ENCODE data around the gene CDKN2A.

CDKN2A gene

GRCh38 chr9:21985964-21986667, 8.1 kb downstream of the CDKN2A start:
- H3K27ac ChIP-seq, result no peak overlapping the region
- no peak for DNase-seq (ENCODE audit: low read depth, low spot score)

GRCh38 chr9:21984101-21984500, 10.1 kb downstream of the CDKN2A start:
- no peak for DNase-seq (ENCODE audit: low read depth, low spot score)
- H3K27ac ChIP-seq, result no peak overlapping the region

- no peak for DNase-seq (ENCODE audit: low read depth, low spot score)
- H3K27ac ChIP-seq, result no peak overlapping the region
These were observed 10.6 kb downstream of the CDKN2A start for GRCh38 chr9:21983561-21983935.

GRCh38 chr9:21982861-21983560, 11.2 kb downstream of the CDKN2A start:
- H3K27ac ChIP-seq, result no peak overlapping the region
- DNase-seq (ENCODE audit: low read depth, low spot score), result no peak

GRCh38 chr9:21982391-21982790, 11.8 kb downstream of the CDKN2A start:
- no peak for DNase-seq (ENCODE audit: low read depth, low spot score)
- no peak overlapping the region for H3K27ac ChIP-seq

GRCh38 chr9:21976334-21976875, 17.8 kb downstream of the CDKN2A start:
- DNase-seq (ENCODE audit: low read depth, low spot score), result no peak
- H3K27ac ChIP-seq, result no peak overlapping the region

GRCh38 chr9:21974722-21975409, 19.3 kb downstream of the CDKN2A start:
- H3K27ac ChIP-seq, result peak overlapping the region; percentile 22
- no peak for DNase-seq (ENCODE audit: low read depth, low spot score)

GRCh38 chr9:21974343-21974721, 19.9 kb downstream of the CDKN2A start:
- H3K27ac ChIP-seq, result no peak overlapping the region
- no peak for DNase-seq (ENCODE audit: low read depth, low spot score)

GRCh38 chr9:21972361-21972760, 21.8 kb downstream of the CDKN2A start:
- no peak for DNase-seq (ENCODE audit: low read depth, low spot score)
- no peak overlapping the region for H3K27ac ChIP-seq

GRCh38 chr9:21970800-21971640, 23.2 kb downstream of the CDKN2A start:
- DNase-seq (ENCODE audit: low read depth, low spot score), result no peak
- no peak overlapping the region for H3K27ac ChIP-seq

GRCh38 chr9:21969951-21970799, 24.0 kb downstream of the CDKN2A start:
- H3K27ac ChIP-seq, result no peak overlapping the region
- DNase-seq (ENCODE audit: low read depth, low spot score), result no peak

GRCh38 chr9:21969011-21969940, 24.9 kb downstream of the CDKN2A start:
- no peak overlapping the region for H3K27ac ChIP-seq
- DNase-seq (ENCODE audit: low read depth, low spot score), result no peak

- DNase-seq (ENCODE audit: low read depth, low spot score), result no peak
- no peak overlapping the region for H3K27ac ChIP-seq
These were observed 25.7 kb downstream of the CDKN2A start for GRCh38 chr9:21968331-21969010.

GRCh38 chr9:21967702-21968101, 26.5 kb downstream of the CDKN2A start:
- no peak overlapping the region for H3K27ac ChIP-seq
- DNase-seq (ENCODE audit: low read depth, low spot score), result no peak

- no peak overlapping the region for H3K27ac ChIP-seq
- DNase-seq (ENCODE audit: low read depth, low spot score), result no peak
These were observed 27.0 kb downstream of the CDKN2A start for GRCh38 chr9:21967169-21967568.

GRCh38 chr9:21966140-21966851, 27.9 kb downstream of the CDKN2A start:
- H3K27ac ChIP-seq, result no peak overlapping the region
- DNase-seq (ENCODE audit: low read depth, low spot score), result no peak

GRCh38 chr9:21965401-21965951, 28.7 kb downstream of the CDKN2A start:
- H3K27ac ChIP-seq, result peak overlapping the region; percentile 48

More at GRCh38 chr9:21965401-21965951, 28.7 kb downstream of the CDKN2A start:
- DNase-seq (ENCODE audit: low read depth, low spot score), result peak; percentile 24
